OCI-M2 (cell line): Measurements from ENCODE around the gene KRT28.
"Not testable (repeated sequence)": the region's sequence is repeated elsewhere in the genome, so short reads cannot be mapped to it uniquely, and the experiment has no call there.

Experiments used
- DNase-seq: peaks from one replicate; lab custom pipeline; 2025; ENCODE audit not compliant: unreplicated experiment; lab: John Stamatoyannopoulos, UW

Gene KRT28

GRCh38 chr17:40779181-40779909, 20.4 kb downstream of the KRT28 start:
- no peak for DNase-seq

- no peak for DNase-seq
Measured at GRCh38 chr17:40778461-40778860, 21.3 kb downstream of the KRT28 start.

GRCh38 chr17:40777971-40778370, 21.8 kb downstream of the KRT28 start:
- DNase-seq = no peak

GRCh38 chr17:40777459-40777858, 22.3 kb downstream of the KRT28 start:
- DNase-seq = no peak

- no peak for DNase-seq
Measured at GRCh38 chr17:40775945-40776344, 23.8 kb downstream of the KRT28 start.

- no peak for DNase-seq
Measured at GRCh38 chr17:40772101-40772500, 27.7 kb downstream of the KRT28 start, which contains the start of gene KRT26. KRT26 (minus strand) TSS chr17:40772201; CDS start chr17:40772113, 88 bp downstream.

GRCh38 chr17:40765657-40766056, 34.1 kb downstream of the KRT28 start:
- no peak for DNase-seq

GRCh38 chr17:40763752-40764151, 36.0 kb downstream of the KRT28 start:
- DNase-seq = no peak

- DNase-seq = no peak
Measured at GRCh38 chr17:40760105-40761016, 39.4 kb downstream of the KRT28 start.

- no peak for DNase-seq
Measured at GRCh38 chr17:40755231-40755630, 44.5 kb downstream of the KRT28 start, which contains the start of gene KRT25. KRT25 (minus strand) TSS chr17:40755331; CDS start chr17:40755271, 60 bp downstream.

GRCh38 chr17:40753804-40754203, 46.0 kb downstream of the KRT28 start:
- DNase-seq = no peak

GRCh38 chr17:40751065-40751464, 48.7 kb downstream of the KRT28 start:
- no peak for DNase-seq

- no peak for DNase-seq
Measured at GRCh38 chr17:40750391-40750790, 49.4 kb downstream of the KRT28 start.

- DNase-seq = not testable (repeated sequence)
Measured at GRCh38 chr17:40748666-40749065, 51.1 kb downstream of the KRT28 start.
